K562 (cell line): ENCODE measurements around the gene NAA40. TPM values are rescaled to one million over a fixed set of nuclear protein-coding genes. Genes with fewer than 3 reads are reported as not detected.

Source experiments
- ATAC-seq: fragments of 200-7000 bp; cut with Tn5 transposase; 3 replicates; pipeline ENCODE4 v1.9.1; 2020; ENCODE audit warnings: moderate library complexity
- BruUV-seq: library from RNA; stranded (reverse); fragments of 400-500 nt; replicated peaks from 2 replicates; lab custom pipeline; 2021; lab: Mats Ljungman, UMichigan
- CTCF ChIA-PET: fragments of 300-600 bp; formaldehyde crosslinking; extraction: SDS; loops from one replicate; lab custom pipeline; 2021; ENCODE audit warnings: low intra/inter-chr PET ratio; lab: Yijun Ruan, JAX
- POLR2A ChIA-PET: fragments of 300-600, 350-650 bp; sonication (Branson Sonifier 250); formaldehyde crosslinking; extraction: SDS; loops from one replicate; lab custom pipeline; 2021; ENCODE audit warnings: antibody characterized with exemption, inconsistent platforms; lab: Yijun Ruan, JAX
- DNase-seq, 4 experiments: peaks; one replicate each; pipeline versions ENCODE4 v3.0.0 to v3.0.0-alpha.2; 2011 to 2018; ENCODE audit warnings: low spot score in 3 of 4, mixed read lengths in 3 of 4; ENCODE audit errors: extremely low read depth in 1 of 4
- FAIRE-seq: peaks from 2 replicates; lab custom pipeline; 2011; peaks lifted over from hg19 to GRCh38; lab: Jason Lieb, UNC
- H2AFZ ChIP-seq: 2 replicates; pipeline ENCODE4 v1.6.0; 2011; ENCODE audit warnings: low read depth, low read length, control low read depth, inconsistent platforms
- H3K27ac ChIP-seq: fragments of 200-600 bp; 3 replicates; pipeline ENCODE4 v1.8.0; 2011; ENCODE audit warnings: low read depth, mild to moderate bottlenecking, control low read depth, inconsistent platforms, low read length, moderate library complexity, mixed read lengths; ENCODE audit errors: extremely low read depth
- H3K27me3 ChIP-seq, 2 experiments: fragments of 300-600 bp in 1 of 2; 2 replicates in 1 of 2; 3 replicates in 1 of 2; pipeline versions ENCODE4 v1.6.0 to v1.8.0; 2011; ENCODE audit warnings: inconsistent platforms in 2 of 2, low read length in 2 of 2, mild to moderate bottlenecking in 1 of 2, mixed read lengths in 1 of 2, moderate library complexity in 1 of 2; ENCODE audit not compliant: control insufficient read depth in 2 of 2, insufficient read depth in 2 of 2
- H3K36me3 ChIP-seq: fragments of 300-600 bp; 3 replicates; pipeline ENCODE4 v1.8.0; 2011; ENCODE audit warnings: mild to moderate bottlenecking, low read length, inconsistent platforms; ENCODE audit not compliant: control insufficient read depth, insufficient read depth
- H3K4me1 ChIP-seq, 2 experiments: fragments of 200-600 bp in 1 of 2; replicated peaks in 1 of 2; 2 replicates in 1 of 2; 3 replicates in 1 of 2; pipeline versions ENCODE4 v1.5.1 to v1.8.0; 2011; ENCODE audit warnings: inconsistent platforms in 2 of 2, low read length in 2 of 2, mild to moderate bottlenecking in 1 of 2, mixed read lengths in 1 of 2, moderate library complexity in 1 of 2; ENCODE audit not compliant: control insufficient read depth in 2 of 2, insufficient read depth in 2 of 2
- H3K4me2 ChIP-seq: 2 replicates; pipeline ENCODE4 v1.6.1; 2011; ENCODE audit warnings: low read length, control low read depth, inconsistent platforms, mixed read lengths; ENCODE audit not compliant: insufficient read depth
- H3K4me3 ChIP-seq: fragments of 200-600 bp; sonication (generic), shearing (Covaris generic); 2 replicates; pipeline ENCODE4 v1.5.1; 2016; ENCODE audit warnings: control low read depth, inconsistent platforms
- H3K79me2 ChIP-seq: fragments of 200-600 bp; 3 replicates; pipeline ENCODE4 v1.8.0; 2011; ENCODE audit warnings: low read length, inconsistent platforms; ENCODE audit not compliant: control insufficient read depth, insufficient read depth
- H3K9ac ChIP-seq, 2 experiments: 2 replicates each; pipeline versions ENCODE4 v1.6.0 to v1.6.1; 2011; ENCODE audit warnings: low read depth in 2 of 2, low read length in 2 of 2, control low read depth in 1 of 2, inconsistent platforms in 1 of 2, mild to moderate bottlenecking in 1 of 2, mixed read lengths in 1 of 2; ENCODE audit not compliant: insufficient read depth in 1 of 2
- H3K9me1 ChIP-seq: one replicate; pipeline ENCODE4 v1.6.0; 2011; ENCODE audit warnings: inconsistent platforms, mild to moderate bottlenecking, low read length, moderate library complexity; ENCODE audit not compliant: control insufficient read depth, insufficient read depth
- H3K9me3 ChIP-seq: replicated peaks from 2 replicates; pipeline ENCODE4 v1.5.1; 2011; ENCODE audit warnings: low read depth, low read length, inconsistent platforms; ENCODE audit not compliant: control insufficient read depth, insufficient read depth
- H4K20me1 ChIP-seq: replicated peaks from 2 replicates; pipeline ENCODE4 v1.6.1; 2011; ENCODE audit warnings: low read length, inconsistent platforms, mixed read lengths; ENCODE audit not compliant: control insufficient read depth, insufficient read depth
- BCL6 ChIP-seq: fragments of 250-450 bp; sonication (Bioruptor Pico); IDR thresholded peaks from 2 replicates; pipeline ENCODE4 v1.4.0; 2020
- BDP1 ChIP-seq: IDR thresholded peaks from 3 replicates; pipeline ENCODE4 v1.6.1; 2011; ENCODE audit not compliant: insufficient read length, insufficient read depth
- DMBX1 ChIP-seq: fragments of 250-450 bp; sonication (Bioruptor Pico); IDR thresholded peaks from 2 replicates; pipeline ENCODE4 v1.8.0; 2022; ENCODE audit warnings: inconsistent platforms, mild to moderate bottlenecking, moderate library complexity, borderline replicate concordance
- FIP1L1 ChIP-seq: fragments of 200-400 bp; formaldehyde crosslinking; IDR thresholded peaks from 2 replicates; pipeline ENCODE4 v1.6.1; 2018; ENCODE audit warnings: mild to moderate bottlenecking, low read depth, low read length; ENCODE audit not compliant: poor library complexity, severe bottlenecking
- GATAD2A ChIP-seq: fragments of 450-650 bp; IDR thresholded peaks from 2 replicates; pipeline ENCODE4 v1.6.1; 2017
- HDAC8 ChIP-seq: fragments of 450-650 bp; IDR thresholded peaks from 2 replicates; pipeline ENCODE4 v1.6.1; 2016; ENCODE audit warnings: mild to moderate bottlenecking, missing genetic modification characterization, moderate library complexity, missing compliant biosample characterization
- MYNN ChIP-seq, 2 experiments: sonication (generic); formaldehyde crosslinking in 1 of 2; IDR thresholded peaks; 2 replicates each; pipeline versions ENCODE4 v1.5.0 to v1.6.1; 2016 to 2020; ENCODE audit warnings: antibody characterized with exemption in 1 of 2, missing genetic modification reagents in 1 of 2
- NUFIP1 ChIP-seq: fragments of 450-650 bp; IDR thresholded peaks from 2 replicates; pipeline ENCODE4 v1.6.1; 2018; ENCODE audit not compliant: partially characterized antibody
- POLR2G ChIP-seq: fragments of 200-400 bp; formaldehyde crosslinking; IDR thresholded peaks from 2 replicates; pipeline ENCODE4 v1.6.1; 2017; ENCODE audit warnings: low read depth, mild to moderate bottlenecking, antibody characterized with exemption, low read length, moderate library complexity
- RBM15 ChIP-seq: fragments of 200-400 bp; formaldehyde crosslinking; IDR thresholded peaks from 2 replicates; pipeline ENCODE4 v1.6.1; 2018; ENCODE audit warnings: mild to moderate bottlenecking, low read length, moderate library complexity; ENCODE audit not compliant: insufficient read depth
- RFX1 ChIP-seq: fragments of 450-650 bp; IDR thresholded peaks from 2 replicates; pipeline ENCODE4 v1.6.1; 2016; ENCODE audit warnings: mild to moderate bottlenecking, moderate library complexity
- SMAD1 ChIP-seq: fragments of 150-350 bp; IDR thresholded peaks from 2 replicates; pipeline ENCODE4 v1.6.1; 2014; ENCODE audit warnings: low read length, low read depth; ENCODE audit not compliant: partially characterized antibody
- SMARCA4 ChIP-seq: fragments of 450-650 bp; IDR thresholded peaks from 2 replicates; pipeline ENCODE4 v1.6.1; 2016
- TRIM24 ChIP-seq, 2 experiments: fragments of 450-650 bp; IDR thresholded peaks; 2 replicates each; pipeline ENCODE4 v1.6.1; 2016
- ZKSCAN8 ChIP-seq: fragments of 200-800 bp; sonication (Bioruptor generic); IDR thresholded peaks from 2 replicates; pipeline ENCODE4 v1.6.1; 2016; ENCODE audit warnings: missing genetic modification characterization, missing compliant biosample characterization
- ZNF75A ChIP-seq: fragments of 450-650 bp; formaldehyde crosslinking; IDR thresholded peaks from 2 replicates; pipeline ENCODE4 v1.4.0; 2020; ENCODE audit warnings: mild to moderate bottlenecking
- WGBS: fragments of 100-300 bp; shearing (Covaris generic); methylation state at CpG from one replicate; pipeline ENCODE4 v1.1.6; 2016; ENCODE audit warnings: low coverage, mixed read lengths; ENCODE audit not compliant: insufficient coverage; ENCODE audit errors: missing lambda C conversion rate; 5-methylcytosine and 5-hydroxymethylcytosine counted together
- in situ Hi-C: fragments of 300-500 bp; cut with MboI; formaldehyde crosslinking; loops from 4 replicates; pipeline ENCODE4 v1.15.0; 2018; ENCODE audit warnings: inconsistent platforms, mixed read lengths
- intact Hi-C: fragments of 100-400 bp; cut with micrococcal nuclease; formaldehyde crosslinking; loops from 2 replicates; pipeline ENCODE4 v1.14.2; 2022
- polyA plus RNA-seq, 8 experiments: library from polyadenylated mRNA; depleted of rRNA in 4 of 8; stranded (reverse) in 5 of 8; unstranded in 3 of 8; fragments of >200 nt; fragmentation: Nextera tagmentation in 2 of 8; fragmentation: Illumina TruSeq in 1 of 8; extraction: Ambion mirVana in 2 of 8; extraction: Trizol in 1 of 8; gene quantifications; 2 replicates each; pipeline versions ENCODE4 v1.2.1 to v1.2.3, GENCODE V29; 2011 to 2014; ENCODE audit warnings: inconsistent platforms in 1 of 8, missing spikeins in 1 of 8
- total RNA-seq, 7 experiments: library from RNA; depleted of rRNA in 6 of 7; stranded (reverse); fragments of >200 nt in 6 of 7; fragmentation: Illumina TruSeq in 2 of 7; extraction: Trizol in 2 of 7; gene quantifications; 2 replicates each; pipeline versions ENCODE4 v1.2.1 to v1.2.3, GENCODE V29; 2011 to 2021; ENCODE audit warnings: low replicate concordance in 1 of 7
- TF ChIP-seq, protein P1 (sequence below): fragments of 250-450 bp; sonication (Bioruptor Pico); IDR thresholded peaks from 2 replicates; pipeline ENCODE4 v1.8.0; 2022; ENCODE audit warnings: inconsistent platforms, mild to moderate bottlenecking, moderate library complexity, borderline replicate concordance

NAA40 gene
- total and polyA plus RNA-seq, 9 of the 15 experiments (the other 6 are each of a cell fraction or from before 2014, with no cell fraction given): 6.2 to 39.0 (median 23.1) TPM

DNA sequence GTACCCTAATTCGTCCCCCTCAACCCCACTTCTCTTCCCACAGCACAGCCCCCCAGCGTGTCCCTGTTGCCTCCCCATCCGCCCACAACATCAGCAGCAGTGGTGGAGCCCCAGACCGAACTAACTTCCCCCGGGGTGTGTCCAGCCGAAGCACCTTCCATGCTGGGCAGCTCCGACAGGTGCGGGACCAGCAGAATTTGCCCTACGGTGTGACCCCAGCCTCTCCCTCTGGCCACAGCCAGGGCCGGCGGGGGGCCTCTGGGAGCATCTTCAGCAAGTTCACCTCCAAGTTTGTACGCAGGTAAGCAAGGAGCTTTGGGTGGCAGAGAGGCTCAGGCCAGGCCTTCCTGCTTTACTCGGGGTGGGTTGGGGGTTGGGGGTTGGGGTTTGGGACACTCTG lies 34.1 kb upstream of the NAA40 start:
- no peaks in the 10 kb centered on the region for H3K9me3 ChIP-seq
- FAIRE-seq: no peak
- ChIA-PET POLR2A (no interaction called here), CTCF (no interaction called here)
- H3K36me3 ChIP-seq: peaks cover 93% of the 10 kb centered on the region; the same call in 2 of the 3 replicates
- 0 out of 4 replicates have a peak overlapping the region, but pooled peaks of 1 of the 2 experiments have one; percentile 16 for H3K9ac ChIP-seq
- peaks cover 0 to 31% of the 10 kb centered on the region in 2 experiments; a peak in 2 of 5 replicates for H3K4me1 ChIP-seq
- no peak for DNase-seq
- no peaks in the 10 kb centered on the region for H3K79me2 ChIP-seq
- BruUV-seq: no TSS peak
- no peak for ATAC-seq
- peak; percentile 48 for TF ChIP-seq POLR2G
- TF ChIP-seq GATAD2A: no peak
- TF ChIP-seq, all 486 proteins: peak for 1
- Histone ChIP-seq H3K27ac (no peak overlapping the region), H3K4me3 (no peak overlapping the region), H2AFZ (no peak overlapping the region), H3K27me3 (no peaks in the 10 kb centered on the region), H3K9me1 (no peaks in the 10 kb centered on the region), H4K20me1 (0 out of 2 replicates have a peak, but pooled peaks cover 11% of the 10 kb centered on the region), H3K4me2 (no peak overlapping the region)
- intact Hi-C loops (no loop called here), in situ Hi-C loops (no loop called here)
- 93% methylated on average over 12 of the region's 13 CpGs for WGBS

GRCh38 chr11:63905179-63905578 lies 33.6 kb upstream of the NAA40 start:
- WGBS: 89% methylated on average over 6 of the region's 6 CpGs
- H4K20me1 ChIP-seq: 0 out of 2 replicates have a peak, but pooled peaks cover 11% of the 10 kb centered on the region
- H3K36me3 ChIP-seq: peaks cover 92% of the 10 kb centered on the region; the same call in 2 of the 3 replicates
- no peak overlapping the region for H3K4me3 ChIP-seq
- H3K27me3 ChIP-seq: no peaks in the 10 kb centered on the region
- no peaks in the 10 kb centered on the region for H3K79me2 ChIP-seq
- no peak overlapping the region for H2AFZ ChIP-seq
- H3K4me2 ChIP-seq: no peak overlapping the region
- H3K9me3 ChIP-seq: no peaks in the 10 kb centered on the region
- no peaks in the 10 kb centered on the region for H3K9me1 ChIP-seq
- H3K4me1 ChIP-seq: peaks cover 0 to 35% of the 10 kb centered on the region in 2 experiments; a peak in 2 of 5 replicates
- in situ Hi-C loops (no loop called here), intact Hi-C loops (no loop called here)
- POLR2A ChIA-PET: interaction anchor here (0.6 kb wide), 1 partner anchor 61 kb away, joined by 3 read pairs; no protein-coding TSS in a partner anchor
- DNase-seq (no peak), FAIRE-seq (no peak), ATAC-seq (peak; percentile 16; the same call in 1 of the 3 replicates)
- no peak overlapping the region for H3K9ac ChIP-seq
- CTCF ChIA-PET: interaction anchor here (2.2 kb wide), 1 partner anchor 68 kb away, joined by 13 read pairs; no protein-coding TSS in a partner anchor
- no TSS peak for BruUV-seq
- H3K27ac ChIP-seq: no peak overlapping the region
- TF ChIP-seq RFX1: peak; percentile 79
- peak; percentile 99 for TF ChIP-seq MYNN (IDR thresholded peaks at IDR 0.05)
- TF ChIP-seq MYNN (CRISPR knock-in tag; IDR thresholded peaks at IDR 0.05): peak; percentile 80; the same call in 1 of the 2 replicates
- no peak for TF ChIP-seq SMARCA4
- no peak for TF ChIP-seq NUFIP1
- TF ChIP-seq ZKSCAN8 (CRISPR knock-in tag): no peak
- no peak for TF ChIP-seq FIP1L1
- TF ChIP-seq DMBX1 (CRISPR knock-in tag): no peak
- no peak for TF ChIP-seq SMAD1
- no peak for TF ChIP-seq RBM15
- no peak for TF ChIP-seq BCL6 (CRISPR knock-in tag)
- TF ChIP-seq, protein P1, sequence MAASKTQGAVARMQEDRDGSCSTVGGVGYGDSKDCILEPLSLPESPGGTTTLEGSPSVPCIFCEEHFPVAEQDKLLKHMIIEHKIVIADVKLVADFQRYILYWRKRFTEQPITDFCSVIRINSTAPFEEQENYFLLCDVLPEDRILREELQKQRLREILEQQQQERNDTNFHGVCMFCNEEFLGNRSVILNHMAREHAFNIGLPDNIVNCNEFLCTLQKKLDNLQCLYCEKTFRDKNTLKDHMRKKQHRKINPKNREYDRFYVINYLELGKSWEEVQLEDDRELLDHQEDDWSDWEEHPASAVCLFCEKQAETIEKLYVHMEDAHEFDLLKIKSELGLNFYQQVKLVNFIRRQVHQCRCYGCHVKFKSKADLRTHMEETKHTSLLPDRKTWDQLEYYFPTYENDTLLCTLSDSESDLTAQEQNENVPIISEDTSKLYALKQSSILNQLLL (CRISPR knock-in tag): no peak
- no peak for TF ChIP-seq BDP1
- TF ChIP-seq HDAC8 (tag): no peak
- no peak for TF ChIP-seq TRIM24 (IDR thresholded peaks at IDR 0.05)
- TF ChIP-seq ZNF75A: no peak
